Bronchial epithelial cell (primary cell): ENCODE results near the gene DSCAM. TPM values are rescaled to one million over a fixed set of nuclear protein-coding genes. Genes with fewer than 3 reads are reported as not detected.

Source experiments
- DNase-seq: peaks from one replicate; pipeline ENCODE4 v3.0.0-alpha.2; 2010; ENCODE audit warnings: low read depth
- FAIRE-seq: peaks from 2 replicates; lab custom pipeline; 2011; peaks lifted over from hg19 to GRCh38; lab: Jason Lieb, UNC
- H3K27me3 ChIP-seq: 2 replicates; pipeline ENCODE4 v1.5.1; 2011; ENCODE audit warnings: low read length; ENCODE audit not compliant: control insufficient read depth, insufficient read depth
- H3K36me3 ChIP-seq: 2 replicates; pipeline ENCODE4 v1.5.1; 2011; ENCODE audit warnings: low read length; ENCODE audit not compliant: control insufficient read depth, insufficient read depth
- H3K4me3 ChIP-seq: 2 replicates; pipeline ENCODE4 v1.5.1; 2011; ENCODE audit warnings: mild to moderate bottlenecking, low read depth, low read length, control low read depth
- CTCF ChIP-seq: IDR thresholded peaks from 2 replicates; pipeline ENCODE4 v1.5.1; 2011; ENCODE audit warnings: mild to moderate bottlenecking, moderate library complexity, low read length, control low read depth, inconsistent platforms; ENCODE audit not compliant: insufficient read depth, severe bottlenecking
- total RNA-seq: library from RNA; depleted of rRNA; stranded (reverse); fragments of >200 nt; gene quantifications from 2 replicates; pipeline ENCODE4 v1.2.1, GENCODE V29; 2014

Gene DSCAM
- total RNA-seq, 1 donor from 2014 or later = 0.53 TPM

- FAIRE-seq = no peak
- no peak for TF ChIP-seq CTCF
- Histone ChIP-seq H3K36me3 (no peaks in the 10 kb centered on the region), H3K4me3 (no peak overlapping the region), H3K27me3 (no peaks in the 10 kb centered on the region)
- no peak for DNase-seq
Observed at GRCh38 chr21:39980241-39980820, 866.6 kb downstream of the DSCAM start.

- no peak for TF ChIP-seq CTCF
Observed at GRCh38 chr21:39979321-39979720, 867.6 kb downstream of the DSCAM start.

GRCh38 chr21:39976800-39977199, 870.2 kb downstream of the DSCAM start:
- FAIRE-seq (no peak), DNase-seq (no peak)
- TF ChIP-seq CTCF = no peak
- H3K36me3 ChIP-seq = no peaks in the 10 kb centered on the region
- no peak overlapping the region for H3K4me3 ChIP-seq
- H3K27me3 ChIP-seq = no peaks in the 10 kb centered on the region

More at GRCh38 chr21:39979321-39979720, 867.6 kb downstream of the DSCAM start:
- no peaks in the 10 kb centered on the region for H3K27me3 ChIP-seq
- no peak for FAIRE-seq
- H3K4me3 ChIP-seq = no peak overlapping the region
- DNase-seq = no peak
- no peaks in the 10 kb centered on the region for H3K36me3 ChIP-seq

- DNase-seq = no peak
- TF ChIP-seq CTCF = no peak
- Histone ChIP-seq H3K36me3 (no peaks in the 10 kb centered on the region), H3K4me3 (no peak overlapping the region), H3K27me3 (no peaks in the 10 kb centered on the region)
- FAIRE-seq = no peak
Observed at GRCh38 chr21:39972976-39973770, 873.8 kb downstream of the DSCAM start.

- H3K36me3 ChIP-seq = no peaks in the 10 kb centered on the region
- no peaks in the 10 kb centered on the region for H3K27me3 ChIP-seq
- no peak for TF ChIP-seq CTCF
- no peak for FAIRE-seq
- DNase-seq = no peak
- no peak overlapping the region for H3K4me3 ChIP-seq
Observed at GRCh38 chr21:39972471-39972870, 874.5 kb downstream of the DSCAM start.
